ENCODE measurements around the gene LHX3. TPM values are rescaled to one million over a fixed set of nuclear protein-coding genes. Genes with fewer than 3 reads are reported as not detected.

Gene LHX3
- total RNA-seq, 1 donor from 2014 or later, result not detected

DNA sequence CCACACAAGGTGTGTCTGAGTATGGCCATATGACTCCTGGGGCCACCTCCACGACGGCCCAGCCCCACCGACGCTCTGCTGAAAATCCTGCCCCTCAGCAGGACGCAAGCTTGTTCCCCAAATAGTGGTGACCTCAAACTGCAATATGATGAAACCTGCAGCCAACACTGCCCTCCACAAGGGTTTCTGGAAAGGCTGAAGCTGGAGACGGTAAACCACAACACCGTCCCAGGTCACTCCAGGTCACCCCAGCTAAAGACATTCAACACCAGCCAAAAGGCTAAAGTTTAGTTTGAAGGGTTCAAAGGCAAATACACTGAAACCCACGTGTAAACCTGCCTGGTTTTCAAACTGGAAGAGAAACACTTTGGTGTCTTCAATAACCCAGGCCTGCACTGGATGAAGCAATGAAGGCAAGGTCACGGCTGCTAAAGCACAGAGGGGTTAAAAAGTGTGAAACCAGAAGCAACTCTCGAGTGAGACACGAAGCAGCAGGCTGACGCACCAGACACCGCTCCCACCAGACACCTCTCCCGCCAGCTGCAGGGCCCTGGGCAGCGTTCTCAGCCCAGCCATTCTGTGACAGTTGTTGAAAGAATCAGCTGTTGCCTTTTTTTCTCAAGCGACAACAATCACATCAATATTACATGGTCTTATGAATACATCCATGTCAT lies 1.8 kb upstream of the LHX3 start:
- TF ChIP-seq, protein P1, sequence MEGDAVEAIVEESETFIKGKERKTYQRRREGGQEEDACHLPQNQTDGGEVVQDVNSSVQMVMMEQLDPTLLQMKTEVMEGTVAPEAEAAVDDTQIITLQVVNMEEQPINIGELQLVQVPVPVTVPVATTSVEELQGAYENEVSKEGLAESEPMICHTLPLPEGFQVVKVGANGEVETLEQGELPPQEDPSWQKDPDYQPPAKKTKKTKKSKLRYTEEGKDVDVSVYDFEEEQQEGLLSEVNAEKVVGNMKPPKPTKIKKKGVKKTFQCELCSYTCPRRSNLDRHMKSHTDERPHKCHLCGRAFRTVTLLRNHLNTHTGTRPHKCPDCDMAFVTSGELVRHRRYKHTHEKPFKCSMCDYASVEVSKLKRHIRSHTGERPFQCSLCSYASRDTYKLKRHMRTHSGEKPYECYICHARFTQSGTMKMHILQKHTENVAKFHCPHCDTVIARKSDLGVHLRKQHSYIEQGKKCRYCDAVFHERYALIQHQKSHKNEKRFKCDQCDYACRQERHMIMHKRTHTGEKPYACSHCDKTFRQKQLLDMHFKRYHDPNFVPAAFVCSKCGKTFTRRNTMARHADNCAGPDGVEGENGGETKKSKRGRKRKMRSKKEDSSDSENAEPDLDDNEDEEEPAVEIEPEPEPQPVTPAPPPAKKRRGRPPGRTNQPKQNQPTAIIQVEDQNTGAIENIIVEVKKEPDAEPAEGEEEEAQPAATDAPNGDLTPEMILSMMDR (IDR thresholded peaks at IDR 0.05; ENCODE audit: borderline replicate concordance), result no peak
- Histone ChIP-seq H3K27me3 (ENCODE audit: low read depth) (peaks cover 40% of the 10 kb centered on the region), H3K9me3 (replicated peaks) (no peaks in the 10 kb centered on the region), H3K4me3 (no peak overlapping the region), H3K36me3 (peaks cover 31% of the 10 kb centered on the region), H3K27ac (replicated peaks) (no peak overlapping the region), H3K4me1 (peaks cover 3% of the 10 kb centered on the region)
- intact Hi-C loops (cut with micrococcal nuclease), result no loop called here
- DNase-seq, result no peak

DNA sequence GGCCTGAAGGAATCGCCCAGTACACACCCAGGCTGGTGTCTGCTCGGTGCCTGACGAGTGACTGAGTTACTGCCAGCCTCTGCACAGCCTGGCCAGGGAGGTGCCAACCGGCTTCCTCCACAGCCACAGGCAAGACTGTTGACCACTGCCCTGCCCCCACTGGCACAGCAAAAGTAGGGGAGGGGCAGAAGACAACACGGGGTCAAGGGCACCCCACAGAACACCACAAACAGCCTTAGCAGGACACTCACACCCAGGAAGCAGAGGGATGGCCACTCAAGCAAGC lies 722 bp upstream of the LHX3 start:
- no peaks in the 10 kb centered on the region for H3K9me3 ChIP-seq (replicated peaks)
- intact Hi-C loops (cut with micrococcal nuclease), result no loop called here
- peaks cover 3% of the 10 kb centered on the region for H3K4me1 ChIP-seq
- no peak overlapping the region for H3K27ac ChIP-seq (replicated peaks)
- H3K4me3 ChIP-seq, result no peak overlapping the region
- H3K27me3 ChIP-seq (ENCODE audit: low read depth), result peaks cover 51% of the 10 kb centered on the region
- peaks cover 20% of the 10 kb centered on the region for H3K36me3 ChIP-seq
- TF ChIP-seq, protein P1 (IDR thresholded peaks at IDR 0.05; ENCODE audit: borderline replicate concordance), result no peak
- no peak for DNase-seq

DNA sequence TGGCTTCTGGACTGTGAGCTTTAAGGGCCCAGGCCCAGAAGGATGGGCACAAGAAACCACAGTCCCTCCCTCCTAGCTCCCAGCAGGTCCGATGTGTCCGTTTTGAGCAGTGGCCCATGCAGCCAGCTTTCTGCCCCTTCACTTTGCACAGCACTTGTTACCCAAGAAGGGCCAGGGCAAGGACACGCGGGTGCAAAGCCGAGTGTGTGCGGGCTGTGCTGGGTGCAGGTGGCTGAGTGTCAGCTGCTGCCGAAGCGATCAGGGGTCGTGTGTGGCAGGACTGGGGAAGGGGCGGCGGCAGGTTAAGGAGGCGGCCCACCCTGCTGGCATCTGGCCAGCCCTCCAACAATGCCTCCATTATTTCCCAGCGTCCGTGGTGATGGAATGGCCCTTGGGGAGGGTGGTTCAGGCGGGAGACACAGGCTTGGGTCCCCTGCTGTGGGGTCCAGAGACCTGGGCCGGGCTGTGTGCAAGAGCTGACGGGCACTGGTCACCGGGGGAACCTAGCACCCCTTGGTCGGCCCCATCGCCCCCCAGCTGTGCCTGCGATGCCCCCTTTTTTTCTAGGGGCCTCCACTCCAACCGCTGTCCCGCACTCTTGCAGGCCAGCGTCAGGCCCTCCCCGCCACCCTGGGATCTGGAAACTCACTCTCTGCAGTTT lies 653 bp downstream of the LHX3 start:
- H3K27ac ChIP-seq (replicated peaks), result no peak overlapping the region
- H3K9me3 ChIP-seq (replicated peaks), result no peaks in the 10 kb centered on the region
- peaks cover 65% of the 10 kb centered on the region for H3K27me3 ChIP-seq (ENCODE audit: low read depth)
- H3K36me3 ChIP-seq, result peaks cover 9% of the 10 kb centered on the region
- intact Hi-C loops (cut with micrococcal nuclease), result no loop called here
- peaks cover 3% of the 10 kb centered on the region for H3K4me1 ChIP-seq
- DNase-seq, result no peak
- TF ChIP-seq, protein P1 (IDR thresholded peaks at IDR 0.05; ENCODE audit: borderline replicate concordance), result no peak
- H3K4me3 ChIP-seq, result no peak overlapping the region

DNA sequence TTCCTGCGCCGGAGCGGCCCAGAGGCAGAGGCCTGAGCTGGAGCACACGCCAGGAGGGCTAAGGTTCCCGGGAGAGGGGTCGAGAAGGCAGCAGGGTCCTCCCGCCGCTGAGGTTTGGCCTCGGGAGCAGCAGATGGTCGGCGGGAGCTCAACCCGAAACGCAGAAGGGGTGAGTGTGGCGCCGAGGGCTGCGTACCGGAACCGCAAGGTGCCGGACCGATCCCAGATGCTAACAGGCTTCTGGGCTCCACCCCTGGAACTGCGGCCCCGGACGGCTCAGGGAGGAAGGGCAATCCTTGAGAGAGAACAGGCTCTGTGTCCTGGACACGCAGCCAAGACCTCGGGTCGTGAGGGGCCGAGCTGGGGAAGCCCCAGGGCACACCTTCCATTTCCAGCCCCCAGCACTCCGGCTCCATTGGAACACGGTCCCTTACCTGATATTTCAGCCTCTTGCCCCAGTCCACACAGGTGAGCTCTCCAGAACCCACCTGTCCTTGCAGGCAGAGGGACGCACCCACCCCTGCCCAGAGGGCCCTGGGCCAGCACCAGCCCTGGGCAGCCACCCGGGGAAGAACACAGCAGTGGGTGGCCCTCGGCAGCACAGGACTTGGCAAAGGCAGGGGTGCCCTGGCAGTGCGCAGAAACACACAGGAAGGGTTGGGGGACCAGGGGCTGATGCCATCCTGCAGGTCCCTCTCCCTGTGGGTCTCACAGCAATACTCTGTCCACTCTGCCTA lies 1.4 kb downstream of the LHX3 start:
- DNase-seq, result no peak
- Histone ChIP-seq H3K36me3 (peaks cover 2% of the 10 kb centered on the region), H3K4me3 (no peak overlapping the region), H3K27me3 (ENCODE audit: low read depth) (peaks cover 72% of the 10 kb centered on the region), H3K9me3 (replicated peaks) (no peaks in the 10 kb centered on the region), H3K4me1 (peaks cover 6% of the 10 kb centered on the region), H3K27ac (replicated peaks) (no peak overlapping the region)
- intact Hi-C loops (cut with micrococcal nuclease), result no loop called here
- TF ChIP-seq, protein P1 (IDR thresholded peaks at IDR 0.05; ENCODE audit: borderline replicate concordance), result no peak

DNA sequence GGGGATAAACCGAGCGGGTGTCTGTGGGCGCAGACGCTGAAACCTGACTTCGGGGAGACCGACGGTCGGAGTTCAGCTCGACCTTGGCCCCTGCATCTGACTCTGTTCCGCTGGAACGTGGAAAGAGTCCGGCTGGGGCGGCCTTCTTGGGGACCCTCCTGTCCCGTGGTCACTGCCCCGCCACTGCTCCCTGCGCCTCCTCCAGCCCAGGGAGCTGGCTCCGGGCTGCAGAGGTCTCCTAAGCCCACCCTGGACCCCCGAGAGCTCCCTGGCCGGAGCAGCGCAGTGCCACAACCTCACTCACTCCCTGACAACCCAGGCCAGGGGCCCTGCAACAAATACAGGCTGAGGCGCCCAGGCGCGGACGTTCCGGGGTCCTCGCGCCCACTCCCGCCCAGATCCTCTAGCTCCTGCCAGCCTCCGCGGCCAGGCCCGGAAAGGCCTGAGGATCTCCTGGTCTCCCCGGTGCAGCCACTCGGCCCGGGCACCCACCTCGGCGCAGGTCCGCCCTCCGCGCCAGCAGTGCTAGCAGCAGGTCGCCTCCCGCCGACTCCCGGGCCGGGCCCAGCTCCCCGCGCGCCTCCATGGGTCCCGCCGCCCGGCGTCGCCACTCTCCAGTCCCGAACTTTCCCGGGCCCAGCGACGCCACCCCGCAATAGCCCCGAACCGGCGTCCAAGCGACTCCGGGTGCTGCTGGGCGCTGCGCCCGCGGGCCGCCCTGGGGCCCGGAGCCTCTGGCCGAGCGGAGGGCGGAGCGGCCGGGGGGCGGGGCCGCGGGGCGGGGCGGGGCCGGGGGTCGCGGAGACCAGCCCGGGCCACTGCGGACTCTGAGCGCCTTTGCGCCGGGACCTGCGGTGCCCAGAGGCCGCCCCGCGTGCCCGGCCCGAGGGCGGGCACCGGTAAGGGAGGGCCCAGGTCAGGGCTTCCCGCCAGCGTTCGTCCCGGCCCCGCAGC lies 2.2 kb downstream of the LHX3 start:
- Histone ChIP-seq H3K4me1 (peaks cover 12% of the 10 kb centered on the region), H3K27ac (replicated peaks) (no peak overlapping the region), H3K36me3 (no peaks in the 10 kb centered on the region), H3K4me3 (no peak overlapping the region), H3K9me3 (replicated peaks) (no peaks in the 10 kb centered on the region), H3K27me3 (ENCODE audit: low read depth) (peaks cover 80% of the 10 kb centered on the region)
- intact Hi-C loops (cut with micrococcal nuclease), result no loop called here
- TF ChIP-seq, protein P1 (IDR thresholded peaks at IDR 0.05; ENCODE audit: borderline replicate concordance), result no peak
- DNase-seq, result no peak

Measured in left ventricle myocardium inferior (tissue), 1 donor.